Epidermal melanocyte (primary cell): ENCODE results near the gene LDLRAD1.
"Not testable (repeated sequence)": the region's sequence is repeated elsewhere in the genome, so short reads cannot be mapped to it uniquely, and the experiment has no call there.

Experiments
- DNase-seq: peaks from one replicate; pipeline ENCODE4 v3.0.0; 2011; ENCODE audit warnings: low spot score; ENCODE audit not compliant: insufficient read length

LDLRAD1 gene, protein sequence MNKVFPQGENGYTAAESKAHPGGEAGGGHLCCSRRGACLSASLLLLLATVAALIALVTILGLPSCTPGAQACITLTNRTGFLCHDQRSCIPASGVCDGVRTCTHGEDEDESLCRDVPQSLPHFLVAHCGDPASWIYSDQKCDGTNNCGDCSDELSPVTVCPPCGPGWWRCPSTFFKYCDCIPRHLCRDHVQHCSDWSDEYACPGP

GRCh38 chr1:54017979-54018378 is at the start of gene LDLRAD1:
TSS of gene LDLRAD1 (minus strand) at chr1:54018186. CDS start at chr1:54018112, 74 bp downstream.
- no peak for DNase-seq

GRCh38 chr1:54064299-54064698 is 46.3 kb upstream of the LDLRAD1 start:
- no peak for DNase-seq

DNA sequence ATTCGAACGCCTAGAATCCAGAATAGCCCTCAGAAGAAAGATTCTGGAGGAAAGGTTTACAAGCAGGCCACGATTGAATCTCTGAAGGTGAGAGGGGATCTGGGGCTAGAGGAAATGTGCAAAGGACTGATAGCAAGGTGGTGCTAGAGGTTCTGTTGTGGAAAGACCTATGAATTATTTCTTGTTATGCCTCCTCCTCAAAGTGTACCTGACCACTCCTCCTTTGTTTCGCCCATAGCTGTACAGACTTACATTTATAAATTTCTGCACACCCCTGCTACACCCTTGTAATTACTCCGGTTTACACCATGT is 36.4 kb upstream of the LDLRAD1 start:
- no peak for DNase-seq

DNA sequence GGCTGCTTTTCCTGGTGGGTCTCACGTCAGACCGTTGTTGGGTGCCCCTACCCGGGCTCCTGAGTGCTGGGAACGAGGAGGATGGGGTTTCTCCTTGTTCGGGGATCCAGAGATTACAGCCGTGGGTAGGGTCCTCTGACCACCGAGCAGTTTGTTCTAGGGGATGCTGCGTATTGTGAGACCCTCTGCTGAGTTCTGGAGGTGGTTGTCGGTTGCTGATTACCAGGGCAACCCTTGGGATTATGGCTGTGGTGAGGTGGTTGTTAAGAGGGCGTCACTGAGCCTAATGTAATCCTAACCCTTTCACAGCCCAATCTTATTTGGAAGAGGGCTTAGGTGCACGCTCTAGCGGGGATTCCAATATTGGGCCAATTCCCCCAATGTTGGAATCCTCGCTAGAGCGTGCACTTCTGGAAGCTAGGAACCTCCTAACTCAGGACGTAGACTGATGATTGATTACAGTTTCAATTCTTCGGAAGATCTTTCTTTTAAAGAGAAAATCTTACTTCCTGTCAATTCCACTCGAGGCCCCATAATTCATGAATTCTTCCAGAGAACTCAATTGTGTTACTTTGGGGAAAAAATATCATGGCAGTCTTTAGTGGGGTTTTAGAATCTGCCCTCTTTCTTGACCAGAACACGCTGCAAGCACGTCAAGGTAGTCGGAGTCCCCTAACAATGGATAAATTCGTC is 35.9 kb upstream of the LDLRAD1 start:
- no peak for DNase-seq

DNA sequence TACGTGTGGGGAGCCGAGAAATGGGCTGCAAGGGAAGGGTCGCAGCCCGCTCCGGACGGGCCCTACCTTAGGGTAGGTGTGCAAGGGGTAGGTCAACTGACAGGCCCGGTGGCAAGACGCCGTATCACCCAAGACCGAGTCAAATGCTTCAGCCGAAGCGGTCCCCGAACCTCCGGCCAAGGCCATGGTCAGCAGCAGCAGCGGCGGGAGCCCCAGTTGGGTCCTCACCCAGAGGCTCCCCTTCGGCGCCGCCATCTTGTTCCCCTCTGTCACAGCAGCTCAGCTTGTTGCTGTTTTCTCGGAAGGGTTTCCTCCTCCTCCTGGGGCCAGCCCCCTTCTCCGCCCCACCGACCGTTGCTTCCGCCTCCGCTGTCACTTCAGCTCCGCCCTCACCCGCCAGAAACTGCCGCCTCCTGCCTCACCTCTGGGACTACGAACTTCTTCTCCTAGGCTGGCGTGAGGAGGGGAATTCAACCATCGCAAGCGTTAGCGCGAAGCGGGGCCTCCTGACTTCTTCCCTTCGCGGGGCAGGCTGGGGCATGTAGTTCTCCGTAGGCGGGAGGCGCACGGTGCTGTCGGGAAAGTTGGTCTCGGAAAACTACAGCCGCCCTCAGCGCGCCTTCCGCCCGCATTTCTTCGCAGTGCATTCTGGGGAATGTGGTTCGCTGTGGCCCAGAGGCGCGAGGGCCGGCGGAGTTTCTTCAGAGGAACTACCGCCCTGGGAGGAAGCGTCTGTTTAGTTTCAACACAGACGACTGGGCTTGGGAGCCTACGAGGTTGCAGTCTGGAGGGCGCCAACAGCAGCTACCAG is 35.2 kb upstream of the LDLRAD1 start, which contains the start of the genes TCEANC2 and TMEM59:
Gene TCEANC2 (plus strand): TSS at position 675 of the 811 bp plus-strand sequence. CDS start 815 bp downstream, outside the sequence.
Gene TMEM59 (minus strand): TSS at position 271 of the 811 bp plus-strand sequence. CDS start 16 bp downstream, at position 255.
- DNase-seq = peak; percentile 90

DNA sequence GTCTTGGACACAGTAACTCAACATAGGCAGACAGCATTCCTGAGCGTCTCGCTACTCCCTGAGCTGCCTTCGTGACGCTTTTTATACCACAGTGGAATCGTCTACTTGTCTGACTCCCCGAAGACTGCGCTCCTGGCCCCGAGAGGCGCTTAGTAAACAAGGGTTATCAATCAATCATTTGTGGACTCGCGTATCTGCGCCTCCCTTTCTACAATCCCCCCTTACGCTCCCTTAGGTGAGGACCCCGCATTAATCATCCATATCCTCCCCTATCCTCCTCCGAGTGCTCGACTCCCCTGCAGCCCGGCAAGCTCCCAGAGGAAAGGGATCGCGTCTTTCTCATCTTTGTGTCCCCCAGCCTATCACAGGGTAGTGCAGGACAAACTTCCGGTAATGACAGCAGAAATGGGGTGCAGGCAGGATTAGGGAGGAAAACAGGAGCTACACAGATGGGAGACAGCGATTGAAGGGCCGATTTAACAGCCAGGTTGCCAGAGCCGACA is 34.5 kb upstream of the LDLRAD1 start:
- DNase-seq = no peak

DNA sequence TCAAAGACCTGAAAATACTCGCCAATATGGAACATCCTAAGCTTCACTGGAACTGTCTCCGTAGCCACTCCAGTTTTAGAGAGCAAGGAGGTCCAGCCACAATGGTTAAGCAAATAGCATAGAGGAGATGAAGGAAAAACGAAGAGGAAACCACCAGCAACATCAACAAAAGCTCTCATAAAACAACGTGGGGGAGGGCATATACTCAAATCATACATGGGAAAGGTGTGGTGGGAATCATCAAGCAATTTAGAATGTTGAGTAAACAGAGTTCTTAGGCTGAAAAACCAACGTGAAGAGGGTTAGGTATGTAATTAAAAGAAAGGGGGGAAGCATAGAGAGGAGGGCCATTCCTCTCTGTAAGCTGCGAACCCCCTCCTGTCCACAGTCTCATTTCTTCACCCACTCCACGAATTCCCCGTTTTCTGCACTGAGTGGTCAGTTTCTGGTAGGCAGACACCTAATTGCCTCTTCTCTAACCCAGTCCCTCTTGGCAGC is 34.0 kb upstream of the LDLRAD1 start:
- DNase-seq = no peak

DNA sequence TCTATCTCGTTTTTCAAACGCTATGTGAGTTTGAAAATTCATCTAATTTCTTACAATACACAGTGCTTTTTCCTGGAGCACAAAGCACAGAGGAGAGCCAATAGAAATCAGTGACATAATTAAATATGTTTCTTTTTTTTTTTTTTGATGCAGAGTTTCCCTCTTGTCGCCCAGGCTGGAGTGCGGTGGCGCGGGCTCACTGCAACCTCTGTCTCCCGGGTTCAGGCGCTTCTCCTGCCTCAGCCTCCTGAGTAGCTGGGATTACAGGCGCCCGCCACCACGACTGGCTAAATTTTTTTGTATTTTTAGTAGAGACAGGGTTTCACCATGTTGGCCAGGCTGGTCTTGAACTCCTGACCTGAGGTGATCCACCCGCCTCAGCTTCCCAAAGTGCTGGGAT is 32.4 kb upstream of the LDLRAD1 start:
- DNase-seq = not testable (repeated sequence)

DNA sequence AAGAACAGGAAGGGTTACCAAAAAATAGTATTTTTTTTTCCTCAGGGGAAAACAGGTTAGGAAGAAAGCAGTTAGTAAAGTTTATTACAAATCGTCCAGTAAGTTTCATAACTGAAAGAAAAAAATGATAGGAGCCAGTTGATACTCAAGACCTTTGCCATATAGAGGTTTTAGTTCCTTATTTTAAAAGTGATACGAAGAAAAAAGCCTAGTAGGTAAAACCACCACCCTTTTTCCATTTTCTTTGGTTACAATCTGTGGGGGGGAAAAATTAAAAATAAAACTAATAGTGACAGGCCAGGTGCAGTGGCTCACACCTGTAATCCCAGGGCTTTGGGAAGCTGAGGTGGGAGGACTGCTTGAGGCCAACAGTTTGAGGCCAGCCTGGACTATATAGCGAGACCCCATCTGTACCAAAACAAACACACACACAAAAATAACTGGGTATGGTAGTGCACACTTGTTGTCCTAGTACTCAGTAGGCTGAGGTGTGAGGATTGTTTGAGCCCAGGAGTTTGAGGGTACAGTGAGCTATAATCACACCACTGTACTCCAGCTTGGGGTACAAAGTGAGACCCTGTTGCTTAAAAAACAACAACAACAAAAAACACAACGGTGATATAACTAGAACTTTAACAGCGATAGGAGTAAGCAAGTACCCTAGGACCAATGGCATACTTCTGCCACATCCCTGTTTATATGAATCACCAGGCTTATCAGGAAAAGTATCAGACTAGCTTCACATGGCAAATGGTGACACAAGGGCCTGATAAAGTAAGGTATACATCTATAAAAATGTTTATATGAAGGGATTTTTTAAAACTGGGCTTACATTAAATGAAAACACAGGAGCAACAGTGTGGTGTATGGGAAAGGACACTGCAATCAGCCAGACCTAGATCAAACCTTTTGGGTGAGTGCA is 29.7 kb upstream of the LDLRAD1 start:
- no peak for DNase-seq

GRCh38 chr1:54046671-54047383 is 28.8 kb upstream of the LDLRAD1 start:
- DNase-seq = no peak

DNA sequence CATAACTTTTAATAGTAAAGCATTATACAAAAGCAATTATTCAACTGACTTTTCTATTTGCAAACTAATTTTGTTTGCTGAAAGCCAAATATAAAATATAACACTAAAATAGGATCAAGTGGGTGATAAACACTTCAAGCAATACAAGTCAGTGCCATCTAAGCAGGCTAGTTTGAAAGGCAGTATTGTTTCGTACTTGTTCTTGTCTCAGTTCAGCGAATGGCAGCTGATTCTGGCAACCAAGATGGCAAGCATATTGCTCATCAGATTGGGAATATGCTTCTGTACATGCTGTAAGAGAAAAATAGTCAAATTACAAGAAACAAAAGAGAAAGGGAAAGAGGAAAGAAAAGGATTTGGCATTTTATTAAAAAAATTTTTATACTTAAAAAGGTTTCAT is 27.5 kb upstream of the LDLRAD1 start:
- no peak for DNase-seq

- no peak for DNase-seq
Observed at GRCh38 chr1:54041806-54042205, 23.8 kb upstream of the LDLRAD1 start.

- DNase-seq = no peak
Observed at GRCh38 chr1:54037476-54037875, 19.5 kb upstream of the LDLRAD1 start.

DNA sequence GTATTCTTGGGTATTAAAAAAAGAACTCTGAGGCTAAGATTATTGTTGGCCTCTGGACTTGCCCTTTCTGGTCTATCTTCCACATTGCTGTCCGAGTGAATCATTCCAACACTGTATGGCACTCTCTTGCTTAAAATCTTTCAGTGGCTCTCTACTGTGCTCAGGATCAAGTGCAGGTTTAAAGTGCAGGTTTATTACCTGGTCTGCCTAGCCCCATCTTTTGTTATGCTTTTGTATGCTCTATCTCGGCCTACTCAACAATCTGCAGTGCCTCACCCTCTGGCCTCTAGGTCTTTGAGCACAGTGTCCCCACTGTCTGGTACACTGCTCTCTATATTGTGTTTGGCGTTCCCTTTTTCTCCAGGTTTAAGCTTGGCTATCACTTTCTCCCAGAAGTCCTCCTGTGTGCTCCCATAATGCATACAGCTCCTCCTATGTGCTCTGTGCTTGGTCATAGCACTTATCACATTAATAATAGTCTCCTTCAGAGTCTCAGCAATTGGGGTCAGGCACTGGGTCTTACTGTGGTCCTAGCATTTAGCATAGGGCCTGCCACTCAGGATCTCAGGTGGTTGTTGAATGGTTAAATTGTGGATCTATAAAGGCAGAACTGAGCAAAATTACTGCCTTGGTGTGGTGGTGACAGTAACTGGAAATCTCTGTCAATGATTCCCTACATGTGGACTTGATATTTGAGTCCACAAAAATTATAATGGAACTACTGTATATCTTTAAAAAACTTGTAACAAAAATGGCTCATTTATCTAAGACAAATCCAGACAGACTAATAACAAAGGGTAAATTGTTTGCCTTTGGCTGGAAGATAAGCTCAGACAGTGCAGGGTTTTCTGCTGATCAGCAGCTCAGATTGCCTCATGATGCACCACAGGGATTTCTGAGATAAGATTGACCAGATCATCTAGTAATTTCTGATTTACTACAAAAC is 10.6 kb upstream of the LDLRAD1 start:
- DNase-seq = peak; percentile 70

GRCh38 chr1:54027848-54028247 is 9.9 kb upstream of the LDLRAD1 start:
- DNase-seq = no peak

DNA sequence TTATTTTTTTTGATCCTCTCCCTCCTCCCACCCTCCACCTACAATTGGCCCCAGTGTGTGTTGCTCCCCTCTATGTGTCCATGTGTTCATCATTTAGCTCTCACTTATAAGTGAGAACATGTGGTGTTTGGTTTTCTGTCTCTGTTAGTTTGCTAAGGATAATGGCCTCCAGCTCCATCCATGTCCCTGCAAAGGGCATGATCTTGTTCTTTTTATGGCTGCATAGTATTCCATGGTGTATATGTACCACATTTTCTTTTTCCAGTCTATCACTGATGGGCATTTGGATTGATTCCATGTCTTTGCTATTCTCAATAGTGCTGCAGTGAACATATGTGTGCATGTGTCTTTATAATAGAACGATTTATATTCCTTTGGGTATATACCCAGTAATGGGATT is 6.8 kb upstream of the LDLRAD1 start:
- not testable (repeated sequence) for DNase-seq

- DNase-seq = no peak
Observed at GRCh38 chr1:54024358-54024757, 6.4 kb upstream of the LDLRAD1 start.

DNA sequence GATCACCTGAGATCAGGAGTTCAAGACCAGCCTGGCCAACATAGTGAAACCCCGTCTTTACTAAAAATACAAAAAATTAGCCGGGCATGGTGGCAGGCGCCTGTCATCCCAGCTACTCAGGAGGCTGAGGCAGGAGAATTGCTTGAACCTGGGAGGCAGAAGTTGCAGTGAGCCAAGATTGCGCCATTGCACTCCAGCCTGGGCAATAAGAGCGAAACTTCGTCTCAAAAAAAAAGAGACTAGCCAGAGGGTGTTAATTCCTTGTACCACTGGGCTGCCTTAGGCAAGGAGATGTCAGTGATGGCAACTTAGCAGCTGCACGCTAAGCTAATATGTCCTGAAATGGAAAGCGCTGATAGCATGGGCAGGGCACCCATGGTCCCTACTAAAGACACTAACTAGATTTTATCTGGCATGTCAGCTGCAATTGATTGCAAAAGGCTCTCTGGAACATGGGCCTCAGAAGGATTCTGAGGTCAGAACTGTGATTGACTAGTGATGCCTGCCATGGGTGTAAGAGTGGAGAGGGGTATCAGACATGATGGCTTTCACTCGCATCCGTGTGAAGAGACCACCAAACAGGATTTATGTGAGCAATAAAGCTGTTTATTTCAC is 1.7 kb upstream of the LDLRAD1 start:
- DNase-seq = not testable (repeated sequence)

- DNase-seq = no peak
Observed at GRCh38 chr1:54018635-54019034, 649 bp upstream of the LDLRAD1 start.
